ENCODE results near the gene POLR3G.

The POLR3G gene

DNA sequence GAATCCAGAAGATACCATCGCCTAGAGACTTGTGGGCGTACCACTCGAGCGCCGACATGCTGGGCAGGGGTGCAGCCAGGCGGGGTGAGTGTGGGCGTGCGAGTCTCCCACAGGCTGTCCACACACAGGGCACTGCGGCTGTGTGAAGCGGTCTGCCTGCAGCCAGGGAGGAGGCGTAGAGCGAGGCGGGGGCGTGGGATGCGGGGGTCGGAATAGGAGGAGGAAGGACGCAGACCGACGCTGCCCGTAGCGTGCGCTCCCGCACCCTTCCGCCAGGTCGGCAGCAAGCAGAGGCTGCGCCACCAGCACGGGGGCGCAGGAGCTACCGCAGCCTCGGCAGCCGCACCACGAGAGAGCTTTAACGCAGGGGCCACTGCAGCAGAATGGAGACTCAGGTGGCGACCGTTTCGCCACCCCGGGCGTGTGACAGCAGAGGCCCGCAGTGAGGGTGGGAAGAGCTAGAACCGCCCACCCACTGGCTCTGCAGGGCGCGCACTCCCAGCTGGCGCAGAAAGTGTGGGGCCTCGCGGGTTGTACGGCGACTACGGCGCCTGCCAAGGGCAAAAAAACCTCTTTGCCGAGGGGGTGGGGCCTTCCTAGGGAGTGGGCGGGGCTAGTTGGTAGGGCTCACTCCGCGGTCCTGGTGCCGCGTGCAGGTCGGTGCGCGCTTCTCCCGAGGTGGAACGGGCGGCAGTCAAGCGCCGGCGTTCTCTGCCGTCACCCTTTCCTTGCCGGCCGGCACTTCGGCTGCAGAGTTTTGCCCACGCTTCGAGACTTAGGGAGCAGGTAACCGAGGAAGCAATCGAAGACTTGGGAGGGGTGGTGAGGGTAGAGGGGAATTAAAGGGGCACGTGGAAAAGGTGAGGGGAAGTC, at the start of gene POLR3G, which contains the start of gene MBLAC2:
Gene POLR3G, plus strand, starts transcription at position 630 of the 873 bp plus-strand sequence. CDS start 10,704 bp downstream, outside the sequence.
Gene MBLAC2, minus strand, starts transcription at position 537 of the 873 bp plus-strand sequence. Its CDS starts 479 bp downstream, at position 58.
- DNase-seq (ENCODE audit: low read depth, low spot score), result peak; percentile 83

DNA sequence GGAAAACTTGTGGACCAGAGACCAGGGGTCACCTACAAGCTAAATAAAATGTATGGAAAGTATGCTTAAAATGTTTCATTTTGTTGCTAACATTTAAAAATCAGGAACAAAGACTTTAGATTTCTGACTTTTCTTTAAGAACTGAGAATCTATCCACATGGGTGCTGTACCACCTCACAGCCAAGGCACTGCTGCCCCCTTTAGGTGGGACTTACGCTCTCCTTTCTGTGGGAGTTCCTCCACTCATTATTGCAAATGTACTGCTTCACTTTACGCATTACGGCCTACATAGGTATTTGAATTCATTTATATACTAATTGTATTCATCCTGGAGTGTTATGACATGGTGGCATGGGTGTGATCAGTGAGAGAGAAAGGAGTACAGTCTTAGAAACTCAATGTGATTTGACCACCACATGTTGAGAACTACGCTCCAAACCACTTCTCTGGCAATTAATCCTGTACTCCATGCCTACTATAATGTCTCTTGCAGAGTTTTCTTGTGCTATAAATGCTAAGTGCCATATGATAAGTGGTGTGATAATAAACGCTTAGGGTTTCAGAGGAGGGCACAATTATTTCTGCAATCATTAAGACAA, 40.4 kb upstream of the POLR3G start:
- DNase-seq (ENCODE audit: low read depth, low spot score), result peak; percentile 10

DNA sequence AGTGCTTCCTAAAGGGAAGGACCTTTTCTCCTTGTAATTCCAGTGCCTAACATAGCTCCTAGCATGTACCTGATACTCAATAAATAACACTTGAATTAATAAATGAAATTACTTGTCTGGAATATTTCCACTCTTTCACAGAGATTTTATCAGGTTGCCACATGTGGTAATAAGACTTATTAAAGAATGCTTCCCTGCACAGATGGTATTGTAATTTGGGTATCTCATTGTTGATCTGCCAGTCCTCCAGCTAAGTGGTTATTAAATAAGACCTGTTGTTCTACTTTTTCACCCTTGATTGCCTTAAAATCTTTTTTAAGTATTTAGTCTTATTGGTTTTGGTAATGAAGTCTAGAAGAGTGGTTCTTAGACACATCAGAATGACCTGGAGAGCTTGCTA, 37.0 kb upstream of the POLR3G start:
- no peak for DNase-seq (ENCODE audit: low read depth, low spot score)

DNA sequence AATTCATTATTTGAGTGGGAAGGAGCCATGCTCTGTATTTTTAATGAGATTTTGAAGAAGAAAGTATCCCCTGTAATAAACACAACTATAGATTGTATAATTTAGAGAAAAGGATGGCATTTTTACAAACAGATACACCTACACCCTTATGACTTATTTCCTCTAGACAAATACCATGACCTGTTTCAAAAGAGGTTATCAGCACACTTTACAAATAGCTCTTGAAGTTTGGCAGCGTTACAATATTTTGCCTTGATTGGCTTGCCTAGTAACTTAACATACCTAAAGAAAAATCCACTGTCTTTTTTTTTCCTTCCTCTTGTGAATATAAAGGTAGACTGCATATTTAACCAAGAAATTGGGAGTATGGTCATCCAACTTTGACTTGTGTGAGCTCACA, 36.6 kb upstream of the POLR3G start:
- DNase-seq (ENCODE audit: low read depth, low spot score), result no peak

DNA sequence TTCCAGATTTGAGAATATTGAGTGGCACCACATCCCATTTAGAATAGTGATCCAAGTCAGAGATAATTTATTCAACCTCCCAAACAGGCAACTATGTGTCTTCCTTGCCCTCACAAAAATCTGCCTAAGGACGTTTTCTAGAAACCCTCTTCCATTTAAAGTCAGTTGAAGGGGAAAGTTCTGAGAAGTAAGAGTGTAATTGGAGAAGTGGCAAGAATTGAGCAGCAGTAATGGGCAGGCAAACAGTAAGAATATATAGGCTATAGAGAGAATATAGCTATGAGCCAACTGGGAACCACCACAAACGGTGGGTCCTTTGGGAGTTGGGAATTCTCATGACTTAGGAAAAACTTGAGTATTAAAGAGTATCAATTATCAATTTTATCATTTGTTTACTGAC, 34.0 kb upstream of the POLR3G start:
- DNase-seq (ENCODE audit: low read depth, low spot score), result no peak

GRCh38 chr5:90446961-90447360, 27.7 kb upstream of the POLR3G start:
- no peak for DNase-seq (ENCODE audit: low read depth, low spot score)

- no peak for DNase-seq (ENCODE audit: low read depth, low spot score)
Measured at GRCh38 chr5:90461288-90461687, 13.4 kb upstream of the POLR3G start.

GRCh38 chr5:90472783-90473395, 1.8 kb upstream of the POLR3G start:
- no peak for DNase-seq (ENCODE audit: low read depth, low spot score)

DNA sequence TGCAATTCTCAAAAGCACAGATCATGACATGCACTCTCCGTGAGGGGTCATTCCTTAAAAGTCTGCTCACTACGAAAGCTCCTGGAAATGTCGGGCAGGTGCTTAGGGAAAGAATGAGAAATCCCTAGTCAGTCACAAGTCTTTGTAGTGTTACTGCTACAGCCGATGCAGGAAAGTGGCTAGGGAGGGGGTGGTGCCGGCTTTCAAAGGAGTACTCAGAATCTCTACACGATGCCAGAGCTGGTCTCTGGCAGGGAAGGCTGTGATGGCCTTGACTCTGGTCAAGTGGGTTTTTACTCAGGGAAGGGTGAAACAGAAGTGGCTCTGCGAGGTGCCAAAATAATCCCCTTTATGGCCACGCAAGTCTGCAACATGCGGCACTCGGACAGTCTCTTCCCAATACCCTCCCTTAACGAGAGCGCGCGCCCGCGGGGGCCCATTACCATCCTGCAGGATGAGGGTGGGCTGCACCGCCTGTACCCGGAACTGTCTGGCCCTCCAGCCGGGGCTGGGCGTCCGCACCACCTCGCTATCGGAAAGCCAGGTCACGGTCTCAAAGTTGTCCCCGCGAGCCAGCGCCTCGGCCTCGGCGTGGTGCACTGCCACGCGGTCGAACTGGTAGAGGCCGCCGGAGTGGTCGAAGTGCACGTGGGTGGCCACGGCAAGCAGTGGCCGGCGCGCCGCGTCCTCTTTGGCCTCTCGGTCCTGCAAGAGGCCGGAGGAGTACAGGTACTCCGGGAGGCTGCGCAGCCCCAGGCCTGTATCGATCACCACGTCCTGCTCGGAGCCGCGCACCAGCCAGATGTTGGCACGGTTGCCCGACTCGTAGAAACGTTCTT, 1.0 kb upstream of the POLR3G start:
- no peak for DNase-seq (ENCODE audit: low read depth, low spot score)

DNA sequence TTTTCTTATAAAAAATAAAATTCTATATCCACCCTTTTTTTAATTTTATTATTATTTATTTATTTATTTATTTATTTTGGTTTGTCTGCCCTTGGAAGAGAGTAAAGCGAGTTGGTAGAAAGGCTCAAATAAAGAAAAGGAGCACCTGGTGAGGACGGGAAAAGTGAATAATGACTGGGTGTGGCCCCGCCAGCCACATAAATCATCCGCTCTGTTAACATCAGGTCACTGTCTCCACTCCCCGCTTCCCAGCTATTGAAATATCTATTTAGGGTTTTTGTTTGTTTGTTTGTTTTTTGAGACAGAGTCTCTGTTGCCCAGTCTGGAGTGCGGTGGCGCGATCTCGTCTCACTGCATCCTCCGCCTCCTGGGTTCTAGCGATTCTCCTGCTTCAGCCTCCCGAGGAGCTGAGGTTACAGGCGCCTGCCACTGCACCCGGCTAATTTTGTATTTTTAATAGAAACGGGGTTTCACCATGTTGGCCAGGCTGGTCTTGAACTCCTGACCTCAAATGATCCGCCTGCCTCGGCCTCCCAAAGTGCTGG, 844 bp downstream of the POLR3G start:
- no peak for DNase-seq (ENCODE audit: low read depth, low spot score)

DNA sequence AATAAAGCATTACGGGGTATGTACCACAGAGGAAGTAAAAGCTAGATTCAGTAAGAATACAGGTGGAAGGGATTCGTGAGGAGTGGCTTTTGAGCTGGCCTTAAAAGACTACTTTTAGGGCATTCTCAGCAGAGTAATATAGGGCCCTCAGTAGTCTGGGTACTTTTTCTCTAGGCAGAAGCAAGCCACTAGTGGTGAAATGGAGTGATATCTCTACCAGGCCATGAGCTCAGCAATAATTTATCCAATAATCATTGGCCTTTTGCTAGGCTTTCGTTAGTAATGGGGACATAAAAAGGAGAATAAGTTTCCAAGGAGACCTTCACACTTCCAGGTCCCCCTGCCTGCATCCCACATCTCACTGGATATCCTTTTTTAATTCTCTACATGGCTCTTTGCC, 1.7 kb downstream of the POLR3G start:
- DNase-seq (ENCODE audit: low read depth, low spot score), result no peak

DNA sequence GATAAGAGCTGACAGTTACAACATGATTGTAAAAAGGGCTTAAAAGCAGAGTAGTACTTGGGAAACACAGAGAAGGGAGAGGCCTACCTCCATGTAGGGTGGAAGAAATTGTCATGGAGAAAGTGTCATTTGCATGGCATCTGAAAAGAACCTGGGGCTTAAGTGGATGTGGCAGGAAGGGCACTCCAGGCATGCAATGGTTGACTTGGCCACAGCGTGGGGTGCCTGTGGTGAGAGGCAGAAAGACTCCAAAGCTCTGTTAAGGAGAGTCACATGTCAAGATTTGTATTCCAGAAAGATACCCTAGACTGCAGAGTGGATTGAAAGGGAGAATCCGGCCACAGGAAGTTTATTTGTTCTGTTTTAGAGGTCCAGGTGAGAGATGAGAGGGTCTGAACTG, 2.4 kb downstream of the POLR3G start:
- no peak for DNase-seq (ENCODE audit: low read depth, low spot score)

GRCh38 chr5:90477621-90478215, 3.1 kb downstream of the POLR3G start:
- DNase-seq (ENCODE audit: low read depth, low spot score), result no peak

DNA sequence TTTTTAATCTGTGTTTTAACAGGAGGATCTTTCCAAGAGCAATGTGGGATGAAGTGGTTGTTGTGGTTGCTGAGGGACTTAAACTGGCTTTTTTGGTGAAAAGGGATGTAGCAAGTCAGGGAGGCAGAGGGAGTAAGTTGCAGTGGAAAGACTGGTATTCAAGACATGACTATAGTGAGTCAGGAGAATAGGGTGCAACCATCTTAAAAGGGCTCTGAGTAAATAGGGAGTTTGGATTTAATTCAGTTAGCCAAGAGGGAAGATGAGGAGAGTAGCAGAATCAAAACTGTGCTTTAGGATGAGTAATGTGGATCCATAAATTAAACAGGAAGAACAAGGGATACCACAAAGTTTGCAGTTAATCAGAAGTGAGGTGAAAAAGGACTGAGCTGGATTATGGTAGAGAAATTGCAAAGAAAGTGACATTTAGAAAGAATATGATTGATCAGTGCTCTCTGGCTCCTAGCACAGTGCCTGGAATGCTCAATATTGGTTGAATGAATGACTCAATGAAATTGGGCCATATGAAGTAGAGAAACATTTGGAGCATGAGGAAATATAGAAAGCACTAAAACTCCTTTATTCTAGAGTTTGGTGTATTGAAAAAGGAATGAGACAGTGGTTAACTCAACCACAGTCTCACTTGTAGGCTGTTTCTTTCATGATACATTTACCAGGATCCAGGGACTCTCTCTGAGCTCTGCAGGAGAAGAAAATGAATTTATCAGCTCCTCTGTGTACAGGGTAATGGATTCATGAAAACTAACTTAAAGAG, 5.1 kb downstream of the POLR3G start:
- no peak for DNase-seq (ENCODE audit: low read depth, low spot score)

DNA sequence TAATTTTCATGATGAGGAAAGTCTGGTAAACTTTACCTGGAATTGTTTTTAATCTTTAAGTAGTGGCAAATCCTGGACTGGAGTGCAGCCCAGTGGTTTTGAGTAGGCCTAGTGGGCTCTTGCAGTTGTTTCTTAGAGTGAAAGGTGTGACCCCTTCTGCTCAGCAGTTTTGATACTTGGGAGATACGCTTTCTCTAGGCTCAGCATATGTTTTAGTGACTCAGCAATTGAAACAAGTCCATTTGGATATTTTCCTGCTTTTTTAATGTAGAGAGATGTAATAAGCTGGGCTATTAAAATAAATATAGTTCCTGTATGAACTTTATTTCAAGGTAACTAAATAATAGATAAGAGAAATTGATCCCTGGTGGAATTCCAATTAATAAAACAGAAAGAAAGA, 6.0 kb downstream of the POLR3G start:
- no peak for DNase-seq (ENCODE audit: low read depth, low spot score)

GRCh38 chr5:90483206-90483605, 8.5 kb downstream of the POLR3G start:
- DNase-seq (ENCODE audit: low read depth, low spot score), result no peak

DNA sequence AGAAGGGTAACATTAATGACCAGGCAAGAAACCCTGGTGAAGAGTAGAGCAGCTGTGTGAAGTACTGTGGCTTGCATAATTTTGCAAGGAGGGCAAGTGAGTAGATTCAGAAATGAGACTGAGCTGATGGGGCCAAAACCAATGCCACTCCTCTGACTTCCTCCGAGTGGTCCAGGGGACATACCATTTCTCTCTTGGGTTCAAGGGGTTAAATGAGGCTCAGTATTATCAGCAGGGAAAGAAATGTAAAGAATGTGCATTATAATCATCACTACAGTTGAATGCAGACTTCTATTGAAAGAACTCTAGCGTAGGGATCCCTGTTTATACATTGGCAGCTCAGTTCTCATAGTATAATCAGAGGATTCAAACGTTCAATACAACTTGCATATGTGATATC, 9.9 kb downstream of the POLR3G start:
- DNase-seq (ENCODE audit: low read depth, low spot score), result no peak

DNA sequence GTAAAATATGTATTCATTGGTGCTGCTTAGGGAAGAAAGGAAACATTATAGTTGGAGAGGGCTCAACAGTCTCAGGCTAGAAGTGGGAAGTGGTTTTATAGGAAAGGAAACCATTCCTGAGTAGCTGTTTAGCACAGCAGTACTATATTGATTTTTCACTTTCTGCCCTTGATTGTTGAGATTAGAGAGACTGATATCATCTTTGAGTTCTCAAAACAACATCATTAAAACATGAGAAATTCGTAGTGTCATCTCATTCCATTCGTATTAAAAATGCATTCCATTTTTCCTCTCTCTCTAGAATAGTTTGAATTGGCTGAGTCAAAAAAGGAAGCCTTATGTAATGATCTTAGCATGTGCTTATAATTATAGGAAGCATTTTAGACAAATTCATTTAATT, 14.1 kb downstream of the POLR3G start:
- DNase-seq (ENCODE audit: low read depth, low spot score), result no peak

DNA sequence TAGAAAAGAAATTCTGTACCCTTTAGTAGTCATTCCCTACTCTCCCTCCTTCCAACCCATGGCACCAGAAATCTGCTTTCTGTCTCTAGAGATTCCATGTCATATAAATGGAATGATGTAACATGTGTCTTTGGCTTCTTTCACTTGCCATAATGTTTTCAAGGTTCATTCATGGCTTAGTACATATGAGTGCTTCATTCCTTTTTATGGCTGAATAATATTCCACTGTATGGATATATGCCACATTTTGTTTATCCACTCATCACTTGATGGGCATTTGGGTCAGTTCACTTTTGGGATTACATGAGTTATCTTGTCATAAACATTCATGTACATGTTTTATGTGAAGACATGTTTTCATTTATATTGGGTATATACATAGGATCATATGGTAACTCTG, 19.4 kb downstream of the POLR3G start:
- no peak for DNase-seq (ENCODE audit: low read depth, low spot score)

- no peak for DNase-seq (ENCODE audit: low read depth, low spot score)
Measured at GRCh38 chr5:90495146-90495545, 20.5 kb downstream of the POLR3G start.
